ENCODE data around the gene COL24A1. TPM values are rescaled to one million over a fixed set of nuclear protein-coding genes. Genes with fewer than 3 reads are reported as not detected.

Gene COL24A1
- total and polyA plus RNA-seq, 2 of the 8 experiments (the other 6 are each of a cell fraction or from before 2014, with no cell fraction given), result 0.23 to 1.1 TPM

GRCh38 chr1:85911742-85912141 lies 244.8 kb downstream of the COL24A1 start:
- H3K56ac ChIP-seq (replicated peaks; ENCODE audit: insufficient read length, low read depth, low read length), result no peak overlapping the region
- POLR2A ChIA-PET (ENCODE audit: partially characterized antibody), result no interaction called here
- no peak overlapping the region for H2BK120ac ChIP-seq (replicated peaks; ENCODE audit: low read depth, low read length)
- H2BK20ac ChIP-seq (ENCODE audit: low read length), result no peak overlapping the region
- H3K23me2 ChIP-seq (ENCODE audit: low read depth, low read length), result no peaks in the 10 kb centered on the region
- FAIRE-seq (no peak), DNase-seq (ENCODE audit: low read depth in 1 of 2, low spot score in 2 of 2) (no peak)
- no peak overlapping the region for H3K4me3 ChIP-seq (ENCODE audit: extremely low read depth in 1 of 4, insufficient read depth in 2 of 4, low read depth in 3 of 4, low read length in 4 of 4)
- no peak overlapping the region for H3K18ac ChIP-seq (ENCODE audit: extremely low read depth, low read length)
- no peak overlapping the region for H2AK5ac ChIP-seq (ENCODE audit: low read depth, low read length)
- CTCF ChIA-PET (ENCODE audit: partially characterized antibody), result interaction anchor here (0.6 to 2.2 kb wide), 15 partner anchors 8 to 304 kb away, joined by 3 to 20 read pairs (median 3); no protein-coding TSS in a partner anchor
- no peak overlapping the region for H2BK12ac ChIP-seq (ENCODE audit: low read depth, low read length)
- no peaks in the 10 kb centered on the region for H3K27me3 ChIP-seq (replicated peaks in 1 of 4; ENCODE audit: control insufficient read depth in 3 of 4, extremely low read depth in 1 of 4, insufficient read depth in 3 of 4, low read length in 3 of 4)
- H3K4me2 ChIP-seq (ENCODE audit: insufficient read depth in 1 of 2, low read depth in 2 of 2, low read length in 2 of 2), result no peak overlapping the region
- H4K20me1 ChIP-seq (replicated peaks in 1 of 2; ENCODE audit: control insufficient read depth in 1 of 2, insufficient read depth in 2 of 2, low read length in 2 of 2), result no peaks in the 10 kb centered on the region
- no peaks in the 10 kb centered on the region for H3K79me2 ChIP-seq (ENCODE audit: control insufficient read depth in 1 of 2, insufficient read depth in 2 of 2, low read length in 2 of 2)
- no peaks in the 10 kb centered on the region for H3K79me1 ChIP-seq (ENCODE audit: low read depth, low read length)
- TF ChIP-seq YY1 (IDR thresholded peaks at IDR 0.05; ENCODE audit: low read depth, low read length), result no peak
- no peak for TF ChIP-seq TCF12 (IDR thresholded peaks at IDR 0.05; ENCODE audit: low read depth, low read length)
- TF ChIP-seq KDM5A (IDR thresholded peaks at IDR 0.05; ENCODE audit: low read length), result no peak
- TF ChIP-seq RAD21 (IDR thresholded peaks at IDR 0.05 in 1 of 2, conservative IDR thresholded peaks at IDR 0.05 in 1 of 2; ENCODE audit: low read depth in 2 of 2, low read length in 2 of 2), result peak; percentile 31 to 38
- TF ChIP-seq PHF8 (conservative IDR thresholded peaks at IDR 0.05; ENCODE audit: low read depth, low read length), result no peak
- peak in 2 of 3 experiments; percentile 12 to 20; a peak in 2 of 4 replicates for TF ChIP-seq CTCF (IDR thresholded peaks at IDR 0.05; ENCODE audit: control extremely low read depth in 1 of 3, insufficient read depth in 1 of 3, low read depth in 1 of 3, low read length in 3 of 3)
- H2BK5ac ChIP-seq (ENCODE audit: low read depth, low read length), result no peak overlapping the region
- H3K4me1 ChIP-seq (replicated peaks in 1 of 4; ENCODE audit: control insufficient read depth in 3 of 4, insufficient read depth in 4 of 4, low read length in 3 of 4), result no peaks in the 10 kb centered on the region
- H3K36me3 ChIP-seq (ENCODE audit: control insufficient read depth in 2 of 4, insufficient read depth in 4 of 4, low read length in 3 of 4), result no peaks in the 10 kb centered on the region
- H2AFZ ChIP-seq (ENCODE audit: low read length), result no peak overlapping the region
- H3K27ac ChIP-seq (ENCODE audit: low read depth, low read length), result no peak overlapping the region
- H3K4ac ChIP-seq (replicated peaks; ENCODE audit: insufficient read length, low read depth, low read length), result no peak overlapping the region
- H3K23ac ChIP-seq (ENCODE audit: insufficient read length), result no peak overlapping the region
- H2BK15ac ChIP-seq (ENCODE audit: low read length), result no peak overlapping the region
- H4K8ac ChIP-seq (ENCODE audit: extremely low read depth, insufficient read depth, low read length), result no peak overlapping the region
- H3K9ac ChIP-seq (replicated peaks in 1 of 4; ENCODE audit: extremely low read depth in 1 of 4, low read depth in 3 of 4, low read length in 3 of 4), result no peak overlapping the region
- WGBS, 2 experiments (ENCODE audit: extremely low coverage in 1 of 2, insufficient coverage in 1 of 2, insufficient read length in 1 of 2, insufficient replicate concordance in 2 of 2, low coverage in 1 of 2, low lambda C conversion rate in 2 of 2, missing lambda C conversion rate in 1 of 2), result 68% methylated on average over 3 of the region's 3 CpGs; no CpG with 5 or more reads in 1 of the 2 experiments
- H4K5ac ChIP-seq (ENCODE audit: insufficient read length, low read depth, low read length), result no peak overlapping the region
- H3K9me3 ChIP-seq (ENCODE audit: insufficient read depth in 2 of 2, low read depth in 1 of 2, low read length in 1 of 2), result no peaks in the 10 kb centered on the region
- no peak overlapping the region for H3K14ac ChIP-seq (ENCODE audit: insufficient read length)
- H4K91ac ChIP-seq (replicated peaks; ENCODE audit: insufficient read length, low read length), result no peak overlapping the region

All from H1 (cell line).